Right atrium auricular region (tissue), 2 donors: ENCODE results near the gene INTS11. TPM values are rescaled to one million over a fixed set of nuclear protein-coding genes. Genes with fewer than 3 reads are reported as not detected.

Source experiments
- DNase-seq: peaks from one replicate; pipeline ENCODE4 v3.0.0-alpha.2; 2019; ENCODE audit warnings: low spot score
- H3K27ac ChIP-seq, 2 donors: fragments of 200-600 bp; sonication (generic); 1 replicate in 1 of 2; 2 replicates in 1 of 2; pipeline ENCODE4 v1.5.1; 2016 to 2019
- H3K27me3 ChIP-seq, 2 donors: fragments of 200-600 bp; sonication (generic); one replicate each; pipeline versions ENCODE4 v1.5.1 to v1.6.0; 2017 to 2019
- H3K36me3 ChIP-seq: fragments of 200-600 bp; sonication (generic); one replicate; pipeline ENCODE4 v1.5.1; 2016
- H3K4me1 ChIP-seq, 2 donors: fragments of 200-600 bp; sonication (generic); one replicate each; pipeline versions ENCODE4 v1.5.1 to v1.6.0; 2017 to 2019
- H3K4me3 ChIP-seq, 2 donors: fragments of 200-600 bp; sonication (generic); 1 replicate in 1 of 2; 2 replicates in 1 of 2; pipeline ENCODE4 v1.5.1; 2017 to 2019; ENCODE audit warnings: mild to moderate bottlenecking in 1 of 2, moderate library complexity in 1 of 2
- H3K9me3 ChIP-seq, 2 donors: fragments of 200-600 bp; sonication (generic); one replicate each; pipeline ENCODE4 v1.5.1; 2019
- microRNA-seq, 2 donors: library from miRNA; unstranded; fragments of <30 nt; microRNA quantifications; one replicate each; pipeline ENCODE4, GENCODE V29; 2016 to 2017; ENCODE audit warnings: borderline number of aligned reads in 2 of 2, borderline replicate concordance in 1 of 2
- total RNA-seq, 2 donors: library from RNA; depleted of rRNA; stranded (reverse); fragments of >200 nt; gene quantifications; one replicate each; pipeline ENCODE4 v1.1.0, GENCODE V29; 2016
- TF ChIP-seq, protein P1 (sequence below), 2 donors: fragments of 200-600 bp; sonication (generic); IDR thresholded peaks; one replicate each; pipeline ENCODE4 v1.5.1; 2019; ENCODE audit warnings: antibody characterized with exemption in 2 of 2

Gene INTS11
- total RNA-seq, 2 donors from 2014 or later: 59.6 to 65.2 TPM

DNA sequence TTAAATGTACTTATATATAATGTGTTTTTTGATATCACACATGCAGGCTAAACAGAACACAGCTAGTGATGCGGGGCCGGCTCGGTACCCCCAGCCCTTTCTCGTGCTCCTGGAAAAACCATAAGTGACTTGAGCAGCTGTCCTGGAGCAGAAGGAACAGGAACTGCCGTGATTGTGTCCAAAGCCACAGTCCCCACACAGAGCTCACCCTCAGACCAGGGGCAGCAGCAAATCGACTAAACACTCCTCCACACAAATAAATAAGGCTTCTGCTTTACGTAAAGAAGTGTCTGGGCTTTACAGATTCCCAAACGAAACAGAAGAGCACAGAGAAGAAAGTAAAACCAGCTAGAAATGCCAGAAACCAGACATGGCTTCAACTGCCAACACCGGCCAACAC is 60.4 kb downstream of the INTS11 start:
- Histone ChIP-seq H3K27ac (no peak overlapping the region), H3K9me3 (no peaks in the 10 kb centered on the region), H3K36me3 (peaks cover 75% of the 10 kb centered on the region), H3K27me3 (no peaks in the 10 kb centered on the region), H3K4me3 (no peak overlapping the region), H3K4me1 (peaks cover 0 to 22% of the 10 kb centered on the region in 2 donors)
- TF ChIP-seq, protein P1, sequence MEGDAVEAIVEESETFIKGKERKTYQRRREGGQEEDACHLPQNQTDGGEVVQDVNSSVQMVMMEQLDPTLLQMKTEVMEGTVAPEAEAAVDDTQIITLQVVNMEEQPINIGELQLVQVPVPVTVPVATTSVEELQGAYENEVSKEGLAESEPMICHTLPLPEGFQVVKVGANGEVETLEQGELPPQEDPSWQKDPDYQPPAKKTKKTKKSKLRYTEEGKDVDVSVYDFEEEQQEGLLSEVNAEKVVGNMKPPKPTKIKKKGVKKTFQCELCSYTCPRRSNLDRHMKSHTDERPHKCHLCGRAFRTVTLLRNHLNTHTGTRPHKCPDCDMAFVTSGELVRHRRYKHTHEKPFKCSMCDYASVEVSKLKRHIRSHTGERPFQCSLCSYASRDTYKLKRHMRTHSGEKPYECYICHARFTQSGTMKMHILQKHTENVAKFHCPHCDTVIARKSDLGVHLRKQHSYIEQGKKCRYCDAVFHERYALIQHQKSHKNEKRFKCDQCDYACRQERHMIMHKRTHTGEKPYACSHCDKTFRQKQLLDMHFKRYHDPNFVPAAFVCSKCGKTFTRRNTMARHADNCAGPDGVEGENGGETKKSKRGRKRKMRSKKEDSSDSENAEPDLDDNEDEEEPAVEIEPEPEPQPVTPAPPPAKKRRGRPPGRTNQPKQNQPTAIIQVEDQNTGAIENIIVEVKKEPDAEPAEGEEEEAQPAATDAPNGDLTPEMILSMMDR (IDR thresholded peaks at IDR 0.05): no peak
- DNase-seq: no peak

DNA sequence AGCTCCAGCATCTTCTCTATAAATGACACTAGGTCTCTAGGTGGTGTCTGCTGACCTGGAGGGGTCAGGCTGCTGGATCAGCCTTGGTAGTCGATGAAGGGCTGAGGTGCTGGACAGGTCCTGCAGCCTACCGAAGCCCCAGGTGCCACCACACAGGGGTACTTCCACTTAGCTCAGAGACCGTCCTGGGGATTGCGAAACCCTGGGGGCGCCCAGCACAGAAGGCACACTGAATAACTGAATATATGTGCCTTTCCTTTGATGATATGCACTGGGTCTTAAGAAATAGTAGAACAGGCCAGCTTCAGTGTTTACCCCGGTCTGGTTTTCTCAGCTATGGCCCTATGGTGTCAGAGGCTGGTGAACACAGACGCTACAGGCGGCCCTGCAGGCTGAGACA is 61.7 kb downstream of the INTS11 start:
- H3K36me3 ChIP-seq: peaks cover 72% of the 10 kb centered on the region
- TF ChIP-seq, protein P1 (IDR thresholded peaks at IDR 0.05): no peak
- no peak overlapping the region for H3K4me3 ChIP-seq
- no peak for DNase-seq
- H3K27ac ChIP-seq: no peak overlapping the region
- H3K9me3 ChIP-seq: no peaks in the 10 kb centered on the region
- no peaks in the 10 kb centered on the region for H3K27me3 ChIP-seq
- H3K4me1 ChIP-seq: peaks cover 0 to 30% of the 10 kb centered on the region in 2 donors

DNA sequence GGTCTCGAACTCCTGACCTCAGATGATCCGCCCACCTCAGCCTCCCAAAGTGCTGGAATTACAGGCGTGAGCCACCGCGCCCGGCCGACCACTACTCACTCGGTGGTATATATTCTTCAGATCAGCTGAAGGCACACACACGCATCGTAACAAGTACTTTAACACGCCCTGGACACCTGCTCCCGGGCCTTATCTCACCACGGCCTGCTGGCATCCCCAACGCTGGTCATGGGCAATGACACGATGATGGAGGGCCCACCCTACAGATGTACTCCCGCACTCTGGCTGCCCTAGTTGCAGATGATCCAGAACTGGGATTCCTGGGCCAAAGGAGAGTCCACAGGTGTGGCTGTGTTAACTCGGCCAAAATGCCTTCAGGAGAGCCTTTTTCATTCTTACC is 62.4 kb downstream of the INTS11 start:
- no peak overlapping the region for H3K27ac ChIP-seq
- no peaks in the 10 kb centered on the region for H3K9me3 ChIP-seq
- H3K36me3 ChIP-seq: peaks cover 65% of the 10 kb centered on the region
- TF ChIP-seq, protein P1 (IDR thresholded peaks at IDR 0.05): no peak
- H3K4me1 ChIP-seq: peaks cover 0 to 30% of the 10 kb centered on the region in 2 donors
- H3K27me3 ChIP-seq: no peaks in the 10 kb centered on the region
- DNase-seq: no peak
- H3K4me3 ChIP-seq: no peak overlapping the region

Small RNA genes within 50 kb of the gene (microRNA-seq; reads per million reads assigned to microRNA genes)
- gene MIR6726: 0.71 to 2.8 reads per million in 2 donors
- gene MIR6727: 0 to 0.71 reads per million in 2 donors
- 0 reads per million in 2 donors for gene MIR6808

Other genes starting within 250 kb of the INTS11 start
- 1 to 10 TPM; 4.4 to 4.6 TPM for gene C1orf159, start 208.6 kb downstream of the INTS11 start, total RNA-seq
- gene TTLL10, start 150.8 kb downstream of the INTS11 start, total RNA-seq: not detected
- gene TNFRSF18, start 118.1 kb downstream of the INTS11 start, total RNA-seq: under 1 TPM in 1 of 2 donors, not detected in 1; 0.55 TPM
- gene TNFRSF4, start 110.5 kb downstream of the INTS11 start, total RNA-seq: under 1 TPM; 0.59 to 0.79 TPM
- 100 to 1,000 TPM; 120 to 128 TPM for gene SDF4, start 92.7 kb downstream of the INTS11 start, total RNA-seq
- gene B3GALT6, start 92.4 kb downstream of the INTS11 start, total RNA-seq: 10 to 100 TPM; 16.1 to 19.7 TPM
- not detected for gene C1QTNF12, start 77.9 kb downstream of the INTS11 start, total RNA-seq
- 10 to 100 TPM; 27.5 to 33.5 TPM for gene UBE2J2, start 50.8 kb downstream of the INTS11 start, total RNA-seq
- under 1 TPM; 0.59 to 0.79 TPM for gene SCNN1D, start 44.2 kb downstream of the INTS11 start, total RNA-seq
- 10 to 100 TPM; 19.5 to 20.4 TPM for gene ACAP3, start 16.7 kb downstream of the INTS11 start, total RNA-seq
- gene PUSL1, start 16.1 kb downstream of the INTS11 start, total RNA-seq: 10 to 100 TPM; 14.5 to 24.8 TPM
- 10 to 100 TPM; 35.6 to 64.1 TPM for gene CPTP, start 142 bp upstream of the INTS11 start, total RNA-seq
- under 1 TPM; 0.30 to 0.35 TPM for gene TAS1R3, start 6.6 kb upstream of the INTS11 start, total RNA-seq
- 10 to 100 TPM; 75.0 to 80.2 TPM for gene DVL1, start 24.8 kb upstream of the INTS11 start, total RNA-seq
- 10 to 100 TPM; 53.4 to 58.6 TPM for gene MXRA8, start 33.9 kb upstream of the INTS11 start, total RNA-seq
- gene AURKAIP1, start 50.5 kb upstream of the INTS11 start, total RNA-seq: 100 to 1,000 TPM; 155 to 159 TPM
- 10 to 100 TPM; 41.6 to 44.2 TPM for gene CCNL2, start 74.7 kb upstream of the INTS11 start, total RNA-seq
- gene MRPL20, start 82.6 kb upstream of the INTS11 start, total RNA-seq: 100 to 1,000 TPM; 160 to 218 TPM
- gene ANKRD65, start 96.6 kb upstream of the INTS11 start, total RNA-seq: 1 to 10 TPM; 2.2 to 2.4 TPM
- gene VWA1, start 111.0 kb upstream of the INTS11 start, total RNA-seq: 10 to 100 TPM; 13.0 to 15.2 TPM
- gene ATAD3C, start 125.0 kb upstream of the INTS11 start, total RNA-seq: 1 to 10 TPM; 1.4 to 2.8 TPM
- 1 to 10 TPM; 2.7 to 5.7 TPM for gene ATAD3B, start 147.1 kb upstream of the INTS11 start, total RNA-seq
- 10 to 100 TPM; 15.6 to 18.6 TPM for gene ATAD3A, start 187.5 kb upstream of the INTS11 start, total RNA-seq
- gene TMEM240, start 216.0 kb upstream of the INTS11 start, total RNA-seq: 1 to 10 TPM; 1.4 to 2.8 TPM